Activated CD8-positive, alpha-beta memory T cell treated with anti-CD3 and anti-CD28 coated beads, Interleukin-2, amount 50 U/mL, for 1 hour (primary cell): Measurements from ENCODE around the gene MRPL34.

Experiments used
- DNase-seq: peaks from one replicate; pipeline ENCODE4 v3.0.0-alpha.2; 2020; ENCODE audit errors: extremely low read depth

Gene MRPL34

DNA sequence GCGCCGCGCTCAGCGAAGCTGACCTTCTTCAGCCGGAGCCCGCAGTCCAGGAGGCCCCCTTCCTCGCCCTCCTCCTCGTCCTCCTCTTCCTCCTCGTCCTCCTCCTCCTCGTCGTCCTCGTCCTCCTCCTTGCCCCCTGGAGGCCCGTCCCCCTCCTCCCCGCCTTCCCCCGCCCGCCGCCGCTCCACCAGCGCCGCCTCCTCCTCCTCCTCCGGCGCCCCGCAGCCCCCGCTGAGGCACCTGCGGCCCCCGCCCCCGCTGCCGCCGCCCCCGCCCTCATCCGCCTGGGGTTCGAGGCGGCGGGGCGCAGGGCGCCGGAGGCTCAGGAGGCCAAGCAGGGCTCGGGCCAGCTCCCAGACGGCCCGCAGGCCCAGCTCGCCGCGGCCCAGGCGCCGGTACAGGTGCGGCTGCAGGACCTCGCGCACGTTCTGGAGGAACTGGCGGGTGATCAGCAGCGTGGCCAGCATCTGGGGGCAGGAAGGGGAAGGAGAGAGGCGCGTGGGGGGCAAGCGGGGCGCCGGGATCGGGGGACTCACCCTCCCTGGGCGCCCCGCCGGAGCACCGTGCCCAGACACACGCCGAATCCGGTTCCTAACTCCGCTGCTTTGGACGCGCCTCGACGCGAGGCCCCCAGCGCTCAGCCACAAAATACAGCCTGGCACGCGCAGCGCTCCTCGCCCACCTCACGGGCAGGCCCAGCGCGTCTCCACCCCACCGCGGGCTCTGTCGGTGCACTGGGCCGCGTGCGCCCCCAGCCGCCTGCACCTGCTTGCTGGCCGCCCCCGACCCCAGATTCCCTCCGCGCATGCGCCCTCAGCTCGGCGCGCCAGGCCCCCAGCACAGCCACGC is 23.1 kb downstream of the MRPL34 start:
- no peak for DNase-seq

DNA sequence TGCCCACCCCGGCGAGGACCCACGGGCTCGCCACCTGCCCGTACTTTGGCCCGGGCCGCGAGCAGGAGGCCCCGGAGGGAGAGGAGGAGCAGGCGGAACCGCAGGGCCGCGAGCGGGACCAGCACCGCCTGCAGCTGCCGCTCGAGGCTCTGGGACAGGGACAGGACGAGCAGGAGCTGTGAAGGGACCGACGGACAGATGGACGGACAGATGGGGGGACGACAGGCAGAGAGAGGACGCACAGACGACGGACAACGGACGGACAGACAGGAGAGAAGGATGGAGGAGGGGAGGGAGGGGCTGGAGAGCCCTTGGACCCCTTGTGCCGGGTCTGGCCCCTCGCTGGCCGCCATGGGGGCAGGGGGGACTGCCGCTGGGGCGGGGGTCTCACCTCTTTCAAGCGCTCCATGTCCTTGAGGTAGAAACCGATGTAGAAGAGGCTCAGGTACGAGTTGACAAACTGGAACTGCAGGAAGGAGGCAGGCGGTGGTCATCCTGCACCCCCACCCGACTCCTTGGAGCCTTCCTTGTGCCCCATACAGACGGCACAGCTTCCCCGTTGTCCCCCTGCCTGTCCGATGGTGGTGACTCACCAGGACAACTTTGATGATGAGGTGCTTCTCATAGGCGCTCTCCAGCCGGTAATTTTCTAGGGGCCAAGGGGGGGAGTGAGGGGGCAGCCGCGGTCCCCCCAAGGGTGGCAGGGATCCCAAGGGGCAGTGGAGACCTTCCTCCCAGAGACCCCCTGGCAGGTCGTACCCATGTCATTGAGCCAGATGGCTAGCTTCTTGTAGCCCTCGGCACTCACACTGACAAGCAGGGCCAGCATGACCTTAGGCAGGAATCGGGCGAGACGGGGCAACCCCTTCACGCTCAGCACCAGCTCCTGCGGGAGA is 23.9 kb downstream of the MRPL34 start:
- DNase-seq: no peak

DNA sequence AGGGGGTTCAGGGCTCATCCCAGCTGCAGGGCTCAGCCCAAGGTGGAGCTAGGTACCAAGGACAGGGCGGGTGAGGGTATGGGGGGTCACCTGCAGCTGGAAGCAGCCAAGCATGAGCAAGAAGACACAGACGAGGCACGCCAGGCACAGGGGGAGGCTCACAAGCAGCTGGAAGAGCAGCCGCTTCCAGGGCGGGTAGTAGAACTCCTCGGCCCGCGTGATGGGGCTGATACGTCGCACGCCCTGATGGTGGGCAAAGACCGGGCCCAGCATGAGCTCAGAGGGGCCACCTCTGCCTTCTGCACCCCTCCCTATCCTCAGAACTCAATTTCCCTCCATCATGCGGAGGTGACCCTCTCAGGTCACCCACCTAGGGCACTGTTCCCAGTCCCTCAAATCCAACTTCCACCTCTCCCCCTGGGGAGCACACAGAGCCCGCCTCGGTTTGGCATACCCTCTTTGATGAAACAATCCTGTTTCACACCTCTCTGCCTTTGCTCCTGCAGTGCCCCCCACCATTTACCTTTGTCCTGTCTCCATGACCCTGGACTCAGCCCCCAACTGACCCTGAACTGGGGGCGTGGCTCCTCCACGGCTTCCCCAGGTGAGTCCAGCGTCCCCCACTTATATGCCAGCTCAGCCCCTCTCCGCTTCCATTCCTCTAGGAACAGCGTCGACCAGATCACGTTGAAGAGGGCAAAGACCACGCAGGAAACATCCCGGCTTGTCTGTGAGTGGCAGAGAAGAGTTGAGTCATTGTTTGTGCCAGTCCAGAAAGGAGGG is 24.8 kb downstream of the MRPL34 start:
- no peak for DNase-seq

DNA sequence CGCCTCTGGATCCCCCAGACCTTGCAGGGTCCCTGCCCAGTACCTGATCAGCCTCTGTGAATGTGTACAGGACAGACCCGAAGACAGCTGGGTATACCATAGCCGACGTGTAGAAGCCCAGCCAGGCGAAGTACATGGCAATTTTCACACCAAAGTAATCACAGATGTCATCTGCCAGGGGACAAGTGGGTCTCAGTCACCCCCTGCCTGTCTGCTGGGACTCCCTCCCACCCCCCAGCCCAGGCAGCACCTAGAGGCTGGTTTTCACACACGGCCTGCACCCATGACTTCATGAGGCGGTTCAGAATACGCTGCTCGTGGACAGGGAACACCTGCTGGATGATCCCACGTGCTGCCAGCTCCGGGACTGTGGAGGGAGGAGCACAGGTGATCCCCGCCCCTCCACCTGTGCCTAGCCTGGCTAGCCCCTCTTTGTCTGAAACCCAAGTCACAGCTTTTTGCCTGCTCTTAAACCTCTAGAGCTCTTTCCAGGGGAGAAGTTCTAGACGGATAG is 25.4 kb downstream of the MRPL34 start:
- no peak for DNase-seq

DNA sequence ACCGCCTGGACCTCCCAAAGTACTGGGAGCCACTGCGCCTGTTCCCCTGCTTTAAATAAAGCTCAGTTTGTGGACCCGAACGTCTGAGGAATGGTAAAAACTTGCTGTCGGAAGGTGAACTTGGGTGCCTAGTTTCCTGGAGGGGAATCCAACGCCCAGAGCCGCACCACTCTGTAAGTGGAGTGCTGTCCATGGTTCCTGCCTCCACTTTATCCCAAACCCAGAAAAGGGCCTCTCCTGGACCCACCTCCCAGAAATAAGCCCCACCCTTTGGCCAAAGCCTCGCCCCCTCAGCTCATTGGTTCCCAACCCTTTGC is 26.6 kb downstream of the MRPL34 start:
- no peak for DNase-seq

DNA sequence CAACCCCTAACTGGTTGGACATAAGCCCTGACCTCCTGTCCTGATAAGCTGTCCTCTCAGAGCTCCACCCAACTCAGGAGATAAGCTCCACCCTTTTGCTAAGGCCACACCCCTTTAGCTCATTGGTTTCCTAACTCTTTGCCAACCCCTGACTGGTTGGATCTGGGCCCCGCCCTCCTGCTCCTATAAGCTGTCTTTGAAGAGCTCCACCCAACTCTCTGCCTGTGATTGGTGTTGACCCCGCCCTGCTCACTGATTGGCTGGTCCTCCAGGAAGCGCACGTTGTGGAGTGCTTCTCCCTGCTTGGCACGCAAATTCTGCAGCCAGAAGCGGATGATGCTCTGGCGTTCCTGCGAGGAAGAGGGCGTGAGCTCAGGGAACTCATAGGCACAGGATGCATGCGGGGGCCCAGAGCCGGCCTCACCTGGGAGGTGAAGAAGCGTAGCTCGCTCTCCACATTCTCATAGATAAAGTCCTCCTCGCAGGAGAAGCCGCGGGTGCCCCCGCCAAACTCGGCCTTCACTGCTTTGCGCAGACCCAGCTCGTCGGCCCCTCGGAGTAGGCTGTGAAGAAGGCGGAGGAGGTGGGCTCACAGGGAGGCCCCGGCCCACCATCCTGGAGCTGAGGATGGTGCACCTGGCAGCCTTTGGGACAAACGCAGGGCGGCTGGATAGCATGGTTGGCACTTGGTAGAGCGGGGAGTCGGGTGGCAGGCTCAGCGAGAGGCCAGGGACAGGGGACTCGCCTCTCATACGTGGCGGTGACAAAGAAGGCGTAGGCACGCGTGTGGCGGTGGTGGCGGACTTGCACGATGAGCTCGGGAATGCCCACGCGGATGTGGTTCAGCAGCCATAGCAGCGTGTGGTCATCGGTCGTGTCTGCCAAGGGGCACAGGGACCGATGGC is 27.3 kb downstream of the MRPL34 start:
- DNase-seq: no peak

DNA sequence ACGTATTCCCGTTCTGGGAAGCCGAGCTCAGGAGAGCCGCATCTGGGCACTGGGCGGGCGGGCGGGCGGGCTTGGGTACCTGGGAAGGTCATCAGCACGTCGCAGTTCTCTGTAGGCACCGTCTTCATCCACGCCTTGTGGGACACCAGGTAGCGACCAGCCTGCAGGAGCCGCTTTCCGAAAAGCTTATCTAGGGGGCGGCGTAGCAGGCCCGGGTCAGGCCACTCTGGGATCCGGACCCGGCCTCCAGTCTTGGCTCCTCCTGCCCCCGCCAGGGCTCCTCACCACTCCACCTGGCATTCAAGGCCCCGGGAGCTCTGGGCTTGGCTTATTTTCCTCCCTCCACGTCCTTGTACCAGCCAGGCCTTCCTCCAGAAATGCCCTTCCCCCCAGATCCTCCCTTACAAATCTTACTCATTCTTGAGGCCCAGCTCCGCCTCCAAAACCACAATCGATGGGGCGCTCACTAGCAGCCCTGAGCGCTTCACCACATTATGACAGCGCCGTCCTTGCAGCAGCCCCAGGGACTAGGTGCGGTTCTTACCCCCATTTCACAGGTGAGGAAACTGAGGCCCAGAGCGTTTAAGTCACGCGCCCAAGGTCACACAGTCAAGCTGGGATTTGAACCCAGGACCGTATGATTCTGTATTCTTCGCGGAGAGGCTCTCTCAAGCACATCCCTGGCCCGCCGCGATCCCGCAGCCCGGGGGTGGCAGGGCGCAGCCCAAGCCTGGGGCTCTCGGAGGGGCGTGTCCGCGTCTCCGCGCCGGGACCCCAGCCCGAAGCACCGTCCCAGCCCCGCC is 28.1 kb downstream of the MRPL34 start:
- DNase-seq: peak; percentile 47

DNA sequence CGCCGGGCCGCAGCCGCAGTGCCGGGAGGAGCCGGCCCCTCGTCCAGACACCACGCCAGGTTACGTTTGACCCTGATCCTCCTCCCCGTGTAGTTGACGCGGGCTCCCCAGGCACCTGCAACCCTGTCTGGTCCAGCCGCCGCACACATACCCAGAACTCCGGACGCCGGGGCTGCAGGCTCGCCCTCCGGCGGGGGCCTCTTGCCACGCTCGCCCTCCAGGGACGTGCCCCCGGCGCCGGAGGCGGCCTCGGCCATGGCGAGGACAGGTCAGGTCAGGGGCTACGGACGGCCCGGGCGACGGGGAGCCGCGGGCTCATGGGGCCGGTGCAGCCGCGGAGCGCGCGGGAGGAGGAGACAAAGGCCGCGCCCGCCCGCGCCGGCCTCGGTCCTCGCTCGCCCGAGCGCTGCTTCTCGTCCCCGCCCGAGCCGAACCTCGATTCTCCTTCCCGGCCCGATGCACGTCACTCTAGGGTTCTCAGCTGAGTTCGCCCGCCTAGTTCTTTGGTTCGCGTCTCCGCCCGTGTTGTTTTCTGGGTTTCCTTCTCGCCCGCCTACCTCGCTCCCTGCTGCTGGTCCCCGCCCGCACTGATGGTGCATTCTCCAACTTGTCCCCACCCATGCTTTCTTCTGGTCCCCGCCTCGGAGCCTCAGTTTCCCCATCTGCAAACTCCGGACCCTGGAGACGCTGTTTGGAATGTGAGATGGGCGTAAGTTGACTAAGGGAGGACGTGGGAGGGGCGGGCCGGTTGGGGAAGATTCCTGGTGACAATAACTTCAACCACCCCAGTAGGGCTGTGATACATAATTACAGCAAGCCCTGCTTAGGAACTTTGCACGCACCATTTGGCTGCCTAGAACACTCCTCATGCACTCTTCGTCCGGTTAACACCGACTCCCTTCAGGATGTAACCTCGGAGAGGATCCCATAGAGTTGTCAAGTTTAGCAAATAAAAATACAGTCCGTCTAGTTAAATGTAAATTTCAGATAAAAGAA is 29.0 kb downstream of the MRPL34 start, which contains the start of gene ANO8:
Gene ANO8 (minus strand): TSS at position 442 of the 996 bp plus-strand sequence. CDS start 185 bp downstream, at position 257.
- peak; percentile 91 for DNase-seq

DNA sequence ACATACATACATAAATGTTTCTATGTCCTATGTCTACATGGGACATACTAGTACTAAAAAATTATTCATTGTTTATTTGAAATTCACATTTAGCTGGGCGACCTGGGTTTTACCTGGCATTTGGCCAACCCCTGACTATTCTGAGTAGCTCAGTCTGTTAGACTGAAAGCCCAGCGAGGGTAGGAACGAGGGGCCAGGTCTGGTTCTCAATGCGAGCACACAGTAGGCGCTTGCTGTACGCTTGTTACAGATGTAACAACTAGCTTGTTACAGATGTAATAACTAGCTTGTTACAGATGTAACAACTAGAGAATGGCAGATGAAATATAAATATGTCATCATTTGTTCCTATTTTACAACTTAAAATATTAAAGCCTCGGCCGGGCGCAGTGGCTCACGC is 29.9 kb downstream of the MRPL34 start:
- DNase-seq: no peak

DNA sequence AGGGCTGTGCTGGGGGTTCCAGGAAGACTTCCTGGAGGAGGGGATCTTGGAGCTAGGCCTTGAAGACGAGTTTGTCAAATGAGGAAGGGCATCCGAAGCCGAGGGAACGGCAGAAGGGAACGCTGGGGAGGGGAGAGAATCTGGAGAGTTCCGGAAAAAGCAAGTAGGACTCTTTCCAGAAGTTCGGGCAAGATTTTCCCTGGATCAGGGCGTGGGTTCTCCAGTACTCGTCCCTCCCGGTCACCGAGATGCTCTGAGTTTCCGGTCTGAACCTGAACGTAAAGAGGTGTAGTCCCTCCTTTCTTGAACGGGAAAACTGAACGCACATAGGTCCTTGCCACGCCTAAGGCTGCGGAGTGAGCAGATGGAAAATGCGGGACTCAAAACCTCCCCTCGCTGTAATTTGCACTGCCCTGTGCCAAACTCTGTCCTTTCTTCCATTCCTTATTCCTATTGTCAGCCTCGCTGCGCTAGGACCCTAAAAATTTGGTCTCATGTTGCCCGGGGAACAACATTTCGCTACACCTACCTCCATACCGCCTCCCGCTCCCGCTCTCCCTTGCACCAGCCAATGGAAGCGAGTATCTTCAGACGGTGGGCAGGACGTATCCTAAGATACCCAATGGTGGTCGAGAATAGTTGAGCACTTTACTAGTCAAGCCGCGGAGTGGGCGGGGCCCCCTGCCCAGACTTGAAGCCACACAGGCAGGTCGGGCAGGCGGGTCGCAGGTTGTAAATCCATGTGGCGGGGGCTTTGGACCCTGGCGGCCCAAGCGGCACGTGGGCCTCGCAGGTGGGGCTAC is 31.4 kb downstream of the MRPL34 start, which contains the start of gene GTPBP3:
Gene GTPBP3 (plus strand): TSS at position 682 of the 803 bp plus-strand sequence. CDS start 59 bp downstream, at position 741.
- DNase-seq: peak; percentile 93

DNA sequence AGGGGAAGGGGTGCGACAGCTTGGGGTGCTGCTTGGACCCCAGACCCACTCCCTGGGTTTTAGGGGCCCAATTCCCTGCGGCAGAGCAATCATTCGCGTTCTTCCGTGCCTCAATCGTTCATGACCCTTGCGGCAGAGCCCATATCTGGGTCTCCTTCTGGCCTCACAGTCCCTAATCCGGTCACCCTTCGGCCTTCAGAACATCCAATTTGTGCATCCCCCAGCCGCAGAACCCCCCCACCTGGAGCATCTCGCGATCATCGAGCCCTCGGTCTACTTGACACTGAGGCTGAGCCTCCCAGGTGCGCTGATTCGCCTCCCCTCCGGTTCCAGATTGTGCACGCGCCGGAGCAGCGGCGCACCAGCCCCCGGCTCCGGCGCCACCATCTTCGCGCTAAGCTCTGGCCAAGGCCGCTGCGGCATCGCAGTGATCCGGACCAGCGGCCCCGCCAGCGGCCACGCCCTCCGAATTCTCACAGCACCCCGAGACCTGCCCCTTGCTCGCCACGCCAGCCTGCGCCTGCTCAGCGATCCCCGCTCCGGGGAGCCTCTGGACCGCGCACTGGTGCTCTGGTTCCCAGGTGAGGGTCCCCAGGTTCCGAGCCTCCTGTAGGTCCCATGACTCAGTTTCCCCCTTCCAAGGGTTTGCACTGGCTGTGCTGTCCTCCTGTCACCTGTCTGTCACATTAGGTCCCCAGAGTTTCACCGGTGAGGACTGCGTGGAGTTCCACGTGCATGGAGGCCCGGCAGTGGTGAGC is 32.2 kb downstream of the MRPL34 start:
- DNase-seq: no peak

DNA sequence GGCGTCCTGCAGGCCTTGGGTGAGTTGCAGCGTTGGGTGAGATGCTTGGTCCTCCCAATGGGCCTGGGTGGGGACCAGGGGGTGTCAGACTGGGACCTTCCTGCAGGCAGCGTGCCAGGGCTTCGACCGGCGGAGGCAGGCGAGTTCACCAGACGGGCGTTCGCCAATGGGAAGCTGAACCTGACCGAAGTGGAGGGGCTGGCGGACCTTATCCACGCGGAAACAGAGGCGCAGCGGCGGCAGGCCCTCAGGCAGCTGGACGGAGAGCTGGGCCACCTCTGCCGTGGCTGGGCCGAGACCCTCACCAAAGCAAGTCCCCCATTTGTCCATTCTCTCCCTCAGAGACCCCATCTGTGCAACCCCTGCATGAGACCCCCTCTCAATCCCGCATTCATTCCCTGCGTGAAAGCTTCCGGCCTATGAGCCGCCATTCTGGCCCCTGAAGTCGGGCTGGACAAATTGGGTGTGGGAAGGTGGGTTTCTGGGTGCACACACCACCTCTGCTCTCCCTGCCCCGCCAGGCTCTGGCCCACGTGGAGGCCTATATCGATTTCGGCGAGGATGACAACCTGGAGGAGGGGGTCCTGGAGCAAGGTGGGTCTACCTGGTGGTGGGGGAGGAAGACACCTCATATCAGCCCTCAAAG is 32.9 kb downstream of the MRPL34 start:
- DNase-seq: no peak

DNA sequence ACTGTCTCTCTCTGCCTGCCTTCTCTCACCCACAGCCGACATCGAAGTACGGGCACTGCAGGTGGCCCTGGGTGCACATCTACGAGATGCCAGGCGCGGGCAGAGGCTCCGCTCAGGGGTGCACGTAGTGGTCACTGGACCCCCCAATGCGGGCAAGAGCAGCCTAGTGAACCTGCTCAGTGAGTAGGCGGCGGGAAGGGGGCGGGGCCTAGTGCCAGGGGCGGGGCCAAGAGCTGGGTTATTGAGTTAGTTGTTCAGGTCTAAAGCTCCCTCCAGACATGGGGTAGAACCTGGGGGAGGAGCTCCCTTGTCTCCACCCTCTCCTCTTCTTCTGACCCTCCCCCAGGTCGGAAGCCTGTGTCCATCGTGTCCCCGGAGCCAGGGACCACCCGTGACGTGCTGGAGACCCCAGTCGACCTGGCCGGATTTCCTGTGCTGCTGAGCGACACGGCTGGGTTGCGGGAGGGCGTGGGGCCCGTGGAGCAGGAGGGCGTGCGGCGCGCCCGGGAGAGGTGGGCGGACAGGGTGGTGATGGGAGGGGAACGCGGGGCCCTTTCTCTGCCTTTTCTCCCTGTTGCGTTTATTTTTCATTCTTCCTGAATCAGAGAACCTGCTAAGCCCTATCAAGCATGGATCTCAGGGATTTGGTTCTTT is 33.5 kb downstream of the MRPL34 start:
- no peak for DNase-seq

DNA sequence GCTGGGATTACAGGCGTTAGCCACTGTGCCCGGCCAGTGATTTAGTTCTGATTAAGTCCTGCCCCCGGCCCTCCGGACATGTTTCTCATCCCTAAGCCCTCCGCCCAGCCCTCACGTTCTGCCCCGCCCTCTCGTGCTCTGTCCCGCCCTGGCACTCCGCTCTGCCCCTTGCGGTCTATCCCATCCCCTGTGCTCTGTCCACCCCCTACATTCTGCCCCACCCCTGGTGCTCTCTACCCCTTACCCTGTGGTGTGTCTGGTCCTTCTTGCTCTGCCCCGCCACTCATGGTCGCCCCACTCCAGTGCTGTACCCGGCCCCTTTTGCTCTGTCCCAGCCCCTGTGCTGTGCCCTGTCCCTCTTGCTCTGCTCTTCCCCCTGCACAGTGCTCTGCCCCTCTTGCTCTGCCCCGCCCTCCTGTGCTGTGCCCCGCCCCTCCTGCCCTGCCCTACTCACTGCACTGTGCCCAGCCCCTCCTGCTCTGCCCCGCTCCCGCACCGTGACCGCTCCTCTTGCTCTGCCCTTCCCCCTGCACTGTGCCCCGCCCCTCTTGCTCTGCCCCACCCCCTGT is 34.7 kb downstream of the MRPL34 start:
- no peak for DNase-seq

DNA sequence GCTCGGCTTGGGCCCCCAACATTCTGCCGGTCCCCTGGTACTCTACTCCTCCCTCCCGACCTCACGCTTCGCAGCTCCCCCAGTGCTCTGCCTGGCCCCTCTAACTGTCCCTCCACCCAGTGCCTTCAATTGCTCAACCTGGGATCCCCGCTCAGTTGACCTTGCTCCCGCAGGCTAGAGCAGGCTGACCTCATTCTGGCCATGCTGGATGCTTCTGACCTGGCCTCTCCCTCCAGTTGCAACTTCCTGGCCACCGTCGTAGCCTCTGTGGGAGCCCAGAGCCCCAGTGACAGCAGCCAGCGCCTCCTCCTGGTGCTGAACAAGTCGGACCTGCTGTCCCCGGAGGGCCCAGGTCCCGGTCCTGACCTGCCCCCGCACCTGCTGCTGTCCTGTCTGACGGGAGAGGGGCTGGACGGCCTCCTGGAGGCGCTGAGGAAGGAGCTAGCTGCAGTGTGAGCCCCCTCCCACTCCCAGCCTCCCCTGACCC is 35.2 kb downstream of the MRPL34 start:
- DNase-seq: no peak
